ENCODE data around the gene TIAM1. TPM values are rescaled to one million over a fixed set of nuclear protein-coding genes. Genes with fewer than 3 reads are reported as not detected.

The TIAM1 gene
- total and polyA plus RNA-seq, 2 of the 8 experiments (the other 6 are each of a cell fraction or from before 2014, with no cell fraction given), result 10.1 to 30.7 TPM

- Histone ChIP-seq H4K91ac (replicated peaks; ENCODE audit: insufficient read length, low read length) (no peak overlapping the region), H3K79me1 (ENCODE audit: low read depth, low read length) (no peaks in the 10 kb centered on the region), H4K5ac (ENCODE audit: insufficient read length, low read depth, low read length) (no peak overlapping the region), H3K27me3 (replicated peaks in 1 of 4; ENCODE audit: control insufficient read depth in 3 of 4, extremely low read depth in 1 of 4, insufficient read depth in 3 of 4, low read length in 3 of 4) (no peaks in the 10 kb centered on the region), H3K9ac (replicated peaks in 1 of 4; ENCODE audit: extremely low read depth in 1 of 4, low read depth in 3 of 4, low read length in 3 of 4) (no peak overlapping the region), H3K56ac (replicated peaks; ENCODE audit: insufficient read length, low read depth, low read length) (no peak overlapping the region), H3K4me2 (ENCODE audit: insufficient read depth in 1 of 2, low read depth in 2 of 2, low read length in 2 of 2) (no peak overlapping the region), H2BK5ac (ENCODE audit: low read depth, low read length) (no peak overlapping the region), H2BK15ac (ENCODE audit: low read length) (no peak overlapping the region), H3K9me3 (ENCODE audit: insufficient read depth in 2 of 2, low read depth in 1 of 2, low read length in 1 of 2) (no peaks in the 10 kb centered on the region), H2AK5ac (ENCODE audit: low read depth, low read length) (no peak overlapping the region), H2AFZ (ENCODE audit: low read length) (no peak overlapping the region), H3K36me3 (ENCODE audit: control insufficient read depth in 2 of 4, insufficient read depth in 4 of 4, low read length in 3 of 4) (no peaks in the 10 kb centered on the region), H3K4ac (replicated peaks; ENCODE audit: insufficient read length, low read depth, low read length) (no peak overlapping the region), H3K18ac (ENCODE audit: extremely low read depth, low read length) (no peak overlapping the region), H3K4me1 (replicated peaks in 1 of 4; ENCODE audit: control insufficient read depth in 3 of 4, insufficient read depth in 4 of 4, low read length in 3 of 4) (peaks cover 0 to 4% (median 0%) of the 10 kb centered on the region in 4 experiments; a peak in 3 of 7 replicates), H4K20me1 (replicated peaks in 1 of 2; ENCODE audit: control insufficient read depth in 1 of 2, insufficient read depth in 2 of 2, low read length in 2 of 2) (no peaks in the 10 kb centered on the region), H2BK12ac (ENCODE audit: low read depth, low read length) (no peak overlapping the region), H3K23me2 (ENCODE audit: low read depth, low read length) (no peaks in the 10 kb centered on the region), H2BK20ac (ENCODE audit: low read length) (no peak overlapping the region), H3K79me2 (ENCODE audit: control insufficient read depth in 1 of 2, insufficient read depth in 2 of 2, low read length in 2 of 2) (no peaks in the 10 kb centered on the region), H2BK120ac (replicated peaks; ENCODE audit: low read depth, low read length) (no peak overlapping the region), H3K27ac (ENCODE audit: low read depth, low read length) (no peak overlapping the region), H3K4me3 (ENCODE audit: extremely low read depth in 1 of 4, insufficient read depth in 2 of 4, low read depth in 3 of 4, low read length in 4 of 4) (no peak overlapping the region), H3K23ac (ENCODE audit: insufficient read length) (no peak overlapping the region), H3K14ac (ENCODE audit: insufficient read length) (no peak overlapping the region), H4K8ac (ENCODE audit: extremely low read depth, insufficient read depth, low read length) (no peak overlapping the region)
- FAIRE-seq (no peak), DNase-seq (ENCODE audit: low read depth in 1 of 2, low spot score in 2 of 2) (no peak)
- ChIA-PET POLR2A (ENCODE audit: partially characterized antibody) (no interaction called here), CTCF (ENCODE audit: partially characterized antibody) (interaction anchor here (0.7 to 3.6 kb wide), 6 partner anchors 10 to 78 kb away, joined by 3 to 14 read pairs (median 4); no protein-coding TSS in a partner anchor)
- WGBS, 2 experiments (ENCODE audit: extremely low coverage in 1 of 2, insufficient coverage in 1 of 2, insufficient read length in 1 of 2, insufficient replicate concordance in 2 of 2, low coverage in 1 of 2, low lambda C conversion rate in 2 of 2, missing lambda C conversion rate in 1 of 2), result 98% methylated on average over 2 of the region's 2 CpGs; no CpG with 5 or more reads in 1 of the 2 experiments
- no peak for TF ChIP-seq NANOG (IDR thresholded peaks at IDR 0.05; ENCODE audit: insufficient read depth, low read depth, low read length, poor library complexity, severe bottlenecking)
- no peak for TF ChIP-seq TBP (IDR thresholded peaks at IDR 0.05; ENCODE audit: low read depth, low read length)
- TF ChIP-seq MAX (IDR thresholded peaks at IDR 0.05), result no peak
- TF ChIP-seq, protein P1, sequence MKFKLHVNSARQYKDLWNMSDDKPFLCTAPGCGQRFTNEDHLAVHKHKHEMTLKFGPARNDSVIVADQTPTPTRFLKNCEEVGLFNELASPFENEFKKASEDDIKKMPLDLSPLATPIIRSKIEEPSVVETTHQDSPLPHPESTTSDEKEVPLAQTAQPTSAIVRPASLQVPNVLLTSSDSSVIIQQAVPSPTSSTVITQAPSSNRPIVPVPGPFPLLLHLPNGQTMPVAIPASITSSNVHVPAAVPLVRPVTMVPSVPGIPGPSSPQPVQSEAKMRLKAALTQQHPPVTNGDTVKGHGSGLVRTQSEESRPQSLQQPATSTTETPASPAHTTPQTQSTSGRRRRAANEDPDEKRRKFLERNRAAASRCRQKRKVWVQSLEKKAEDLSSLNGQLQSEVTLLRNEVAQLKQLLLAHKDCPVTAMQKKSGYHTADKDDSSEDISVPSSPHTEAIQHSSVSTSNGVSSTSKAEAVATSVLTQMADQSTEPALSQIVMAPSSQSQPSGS (IDR thresholded peaks at IDR 0.05; ENCODE audit: low read length), result no peak
- no peak for TF ChIP-seq GTF2F1 (IDR thresholded peaks at IDR 0.05; ENCODE audit: borderline replicate concordance, low read depth, low read length)
- TF ChIP-seq SP2 (IDR thresholded peaks at IDR 0.05; ENCODE audit: low read length), result no peak
- TF ChIP-seq CTBP2 (IDR thresholded peaks at IDR 0.05; ENCODE audit: borderline replicate concordance, insufficient read depth, insufficient read length, low read length), result no peak
- no peak for TF ChIP-seq SAP30 (IDR thresholded peaks at IDR 0.05; ENCODE audit: insufficient read depth, insufficient replicate concordance, low read length)
- TF ChIP-seq JUND (IDR thresholded peaks at IDR 0.05; ENCODE audit: low read length), result no peak
- no peak for TF ChIP-seq PHF8 (conservative IDR thresholded peaks at IDR 0.05; ENCODE audit: low read depth, low read length)
- TF ChIP-seq RFX5 (IDR thresholded peaks at IDR 0.05; ENCODE audit: borderline replicate concordance, low read depth, low read length), result no peak
- no peak for TF ChIP-seq KDM5A (IDR thresholded peaks at IDR 0.05; ENCODE audit: low read length)
These were observed 167.9 kb downstream of the TIAM1 start for GRCh38 chr21:31176080-31176551.
